Suprapubic skin (tissue), 4 donors: Measurements from ENCODE around the gene LYSMD4.

ENCODE experiments used
- CTCF ChIP-seq, 2 donors: fragments of 200-600 bp in 1 of 2; fragments of 450-650 bp in 1 of 2; sonication (generic) in 1 of 2; IDR thresholded peaks; one replicate each; pipeline ENCODE4 v1.5.1; 2016 to 2019; ENCODE audit warnings: antibody characterized with exemption in 2 of 2, mild to moderate bottlenecking in 1 of 2, moderate library complexity in 1 of 2
- EP300 ChIP-seq: sonication (generic); formaldehyde crosslinking; IDR thresholded peaks from one replicate; pipeline ENCODE4 v1.6.1; 2017; ENCODE audit warnings: antibody characterized with exemption
- POLR2A ChIP-seq, 2 donors: fragments of 450-650 bp; IDR thresholded peaks; one replicate each; pipeline ENCODE4 v1.6.1; 2017; ENCODE audit warnings: antibody characterized with exemption in 2 of 2, mild to moderate bottlenecking in 2 of 2, moderate library complexity in 2 of 2
- POLR2AphosphoS5 ChIP-seq, 3 donors: sonication (generic); formaldehyde crosslinking; IDR thresholded peaks; one replicate each; pipeline ENCODE4 v1.6.1; 2017; ENCODE audit warnings: antibody characterized with exemption in 3 of 3

GRCh38 chr15:99712415-99712814, 20.8 kb downstream of the LYSMD4 start:
- TF ChIP-seq EP300 (no peak), CTCF (IDR thresholded peaks at IDR 0.05) (no peak), POLR2A (IDR thresholded peaks at IDR 0.05) (no peak), POLR2AphosphoS5 (IDR thresholded peaks at IDR 0.05) (no peak)
